GM06990 (cell line): Measurements from ENCODE around the gene NSD1.
"Not testable (repeated sequence)": the region's sequence is repeated elsewhere in the genome, so short reads cannot be mapped to it uniquely, and the experiment has no call there.

ENCODE experiments used
- DNase-seq: peaks from one replicate; pipeline ENCODE4 v3.0.0-alpha.2; 2011; ENCODE audit not compliant: insufficient read length; ENCODE audit errors: extremely low read depth
- H3K27me3 ChIP-seq: replicated peaks from 2 replicates; pipeline ENCODE4 v1.6.0; 2011; ENCODE audit warnings: low read length; ENCODE audit not compliant: control insufficient read depth, insufficient read depth
- H3K36me3 ChIP-seq: 2 replicates; pipeline ENCODE4 v1.5.1; 2011; ENCODE audit warnings: low read length; ENCODE audit not compliant: control insufficient read depth, insufficient read depth
- H3K4me3 ChIP-seq: replicated peaks from 2 replicates; pipeline ENCODE4 v1.5.1; 2011; ENCODE audit warnings: low read depth, mild to moderate bottlenecking, control low read depth, low read length
- CTCF ChIP-seq: IDR thresholded peaks from 2 replicates; pipeline ENCODE4 v1.5.1; 2011; ENCODE audit warnings: low read length, control low read depth, mild to moderate bottlenecking, inconsistent platforms; ENCODE audit not compliant: insufficient read depth, poor library complexity, severe bottlenecking

NSD1 gene

GRCh38 chr5:177140312-177140711, 6.7 kb downstream of the NSD1 start:
- Histone ChIP-seq H3K4me3 (no peak overlapping the region), H3K36me3 (peaks cover 6% of the 10 kb centered on the region), H3K27me3 (no peaks in the 10 kb centered on the region)
- DNase-seq, result no peak
- TF ChIP-seq CTCF, result no peak

GRCh38 chr5:177141496-177141895, 7.9 kb downstream of the NSD1 start:
- DNase-seq, result no peak
- Histone ChIP-seq H3K4me3 (no peak overlapping the region), H3K36me3 (peaks cover 3% of the 10 kb centered on the region), H3K27me3 (no peaks in the 10 kb centered on the region)
- TF ChIP-seq CTCF, result no peak

GRCh38 chr5:177142098-177142611, 8.6 kb downstream of the NSD1 start:
- no peak for TF ChIP-seq CTCF
- DNase-seq, result no peak
- Histone ChIP-seq H3K4me3 (no peak overlapping the region), H3K36me3 (peaks cover 5% of the 10 kb centered on the region), H3K27me3 (no peaks in the 10 kb centered on the region)

- TF ChIP-seq CTCF, result no peak
- DNase-seq, result no peak
- H3K4me3 ChIP-seq, result no peak overlapping the region
- no peaks in the 10 kb centered on the region for H3K27me3 ChIP-seq
- H3K36me3 ChIP-seq, result peaks cover 5% of the 10 kb centered on the region
These were observed 9.2 kb downstream of the NSD1 start for GRCh38 chr5:177142778-177143177.

- H3K36me3 ChIP-seq, result peaks cover 7% of the 10 kb centered on the region
- no peak for TF ChIP-seq CTCF
- no peak overlapping the region for H3K4me3 ChIP-seq
- DNase-seq, result no peak
- H3K27me3 ChIP-seq, result no peaks in the 10 kb centered on the region
These were observed 13.5 kb downstream of the NSD1 start for GRCh38 chr5:177146891-177147638.

GRCh38 chr5:177150061-177150460, 16.5 kb downstream of the NSD1 start:
- not testable (repeated sequence) for H3K36me3 ChIP-seq, DNase-seq, H3K4me3 ChIP-seq, H3K27me3 ChIP-seq
